ENCODE measurements around the gene CD38. TPM values are rescaled to one million over a fixed set of nuclear protein-coding genes. Genes with fewer than 3 reads are reported as not detected.
"Not testable (repeated sequence)": the region's sequence is repeated elsewhere in the genome, so short reads cannot be mapped to it uniquely, and the experiment has no call there.

Gene CD38
- 2.6 TPM for total RNA-seq

DNA sequence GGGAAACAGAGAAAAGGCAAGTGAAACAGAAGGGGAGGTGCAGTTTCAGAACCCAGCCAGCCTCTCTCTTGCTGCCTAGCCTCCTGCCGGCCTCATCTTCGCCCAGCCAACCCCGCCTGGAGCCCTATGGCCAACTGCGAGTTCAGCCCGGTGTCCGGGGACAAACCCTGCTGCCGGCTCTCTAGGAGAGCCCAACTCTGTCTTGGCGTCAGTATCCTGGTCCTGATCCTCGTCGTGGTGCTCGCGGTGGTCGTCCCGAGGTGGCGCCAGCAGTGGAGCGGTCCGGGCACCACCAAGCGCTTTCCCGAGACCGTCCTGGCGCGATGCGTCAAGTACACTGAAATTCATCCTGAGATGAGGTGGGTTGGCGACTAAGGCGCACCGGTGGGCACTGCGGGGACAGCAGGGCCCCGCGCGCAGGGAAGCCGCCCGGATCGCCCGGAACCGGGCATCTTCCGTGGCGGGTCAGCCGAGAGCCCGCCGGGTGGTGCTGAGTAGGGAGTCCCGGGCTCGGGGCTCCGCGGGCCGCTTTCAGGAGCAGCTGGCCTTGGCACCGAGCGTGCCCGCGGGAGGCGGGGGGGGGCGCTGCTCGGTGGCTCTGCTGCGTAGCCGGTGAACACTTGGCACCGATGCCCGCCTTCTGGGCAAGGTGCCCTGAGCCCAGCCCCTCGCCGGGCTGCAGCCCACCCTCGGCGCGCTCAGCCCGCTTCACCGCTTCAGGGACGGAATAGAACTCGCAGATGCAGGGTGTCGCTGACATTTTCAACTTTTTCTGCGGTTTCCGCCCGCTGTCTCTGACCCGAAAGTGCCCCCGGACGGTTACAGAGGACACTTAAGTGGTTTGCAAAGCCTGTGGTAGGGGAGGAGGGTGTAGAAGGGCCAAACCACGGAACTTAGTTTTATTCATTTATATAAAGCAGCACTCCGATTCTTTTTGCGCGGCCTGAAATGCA is at the start of gene CD38:
Gene CD38 (plus strand): TSS at position 40 of the 953 bp plus-strand sequence. CDS start 87 bp downstream, at position 127.
- peak; percentile 50 for DNase-seq (ENCODE audit: low spot score)

DNA sequence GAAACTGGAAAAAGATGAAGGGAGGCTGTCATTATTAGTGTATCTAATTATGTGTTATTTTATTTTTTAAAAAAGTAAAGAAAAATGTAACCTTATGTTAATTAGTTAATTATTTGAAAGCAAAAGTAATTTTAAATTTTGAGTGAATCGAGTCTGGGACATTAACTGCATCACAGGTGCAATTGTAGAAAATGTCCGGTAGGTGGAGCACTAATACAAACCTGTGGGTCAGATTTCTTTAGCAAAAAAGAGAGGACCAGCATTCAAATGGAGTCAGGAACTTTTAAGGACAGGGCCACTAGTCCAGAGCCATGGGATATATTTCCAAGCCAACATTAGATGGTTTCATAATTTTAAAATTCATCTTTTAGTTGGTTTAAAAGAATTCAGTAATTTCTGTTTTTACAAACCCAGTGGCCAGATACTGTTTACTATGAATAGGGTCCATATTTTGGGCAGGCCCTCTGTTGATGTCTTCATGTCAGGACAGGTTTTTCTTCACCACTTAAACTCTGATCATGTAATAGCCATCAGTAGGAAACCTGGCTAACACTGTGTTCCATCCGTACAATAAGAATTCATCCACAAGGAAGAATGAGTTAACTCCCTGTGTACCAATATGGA is 48.1 kb upstream of the CD38 start:
- DNase-seq (ENCODE audit: low spot score) = no peak

DNA sequence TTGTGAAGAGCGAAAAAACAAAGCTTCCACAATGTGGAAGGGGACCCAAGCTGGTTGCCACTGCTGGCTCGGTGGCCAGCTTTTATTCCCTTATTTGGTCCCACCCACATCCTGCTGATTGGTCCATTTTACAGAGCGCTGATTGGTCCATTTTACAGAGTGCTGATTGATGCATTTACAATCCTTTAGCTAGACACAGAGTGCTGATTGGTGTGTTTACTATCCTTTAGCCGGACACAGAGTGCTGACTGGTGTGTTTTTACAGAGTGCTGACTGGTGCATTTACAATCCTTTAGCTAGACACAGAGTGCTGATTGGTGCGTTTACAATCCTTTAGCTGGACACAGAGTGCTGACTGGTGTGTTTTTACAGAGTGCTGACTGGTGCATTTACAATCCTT is 45.1 kb upstream of the CD38 start:
- not testable (repeated sequence) for DNase-seq (ENCODE audit: low spot score)

DNA sequence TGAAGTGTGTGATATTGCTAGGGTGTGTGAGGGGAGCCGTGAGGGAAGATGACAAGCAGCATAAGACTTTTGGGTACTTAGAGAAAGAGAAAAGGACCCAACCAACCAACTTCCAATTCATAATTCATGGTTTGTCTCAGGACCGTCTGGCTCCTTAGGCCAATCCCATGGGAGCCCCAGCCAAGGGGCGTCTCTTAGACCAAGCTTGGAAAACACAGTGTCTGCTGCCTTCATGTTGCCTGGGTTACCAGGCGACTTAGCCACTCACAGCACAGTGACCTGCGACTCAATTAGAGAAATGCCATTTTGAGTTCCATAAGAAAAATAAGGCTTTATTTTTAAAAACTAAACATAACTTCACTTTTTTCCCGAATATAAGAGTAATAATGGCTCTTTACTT is 42.6 kb upstream of the CD38 start:
- no peak for DNase-seq (ENCODE audit: low spot score)

DNA sequence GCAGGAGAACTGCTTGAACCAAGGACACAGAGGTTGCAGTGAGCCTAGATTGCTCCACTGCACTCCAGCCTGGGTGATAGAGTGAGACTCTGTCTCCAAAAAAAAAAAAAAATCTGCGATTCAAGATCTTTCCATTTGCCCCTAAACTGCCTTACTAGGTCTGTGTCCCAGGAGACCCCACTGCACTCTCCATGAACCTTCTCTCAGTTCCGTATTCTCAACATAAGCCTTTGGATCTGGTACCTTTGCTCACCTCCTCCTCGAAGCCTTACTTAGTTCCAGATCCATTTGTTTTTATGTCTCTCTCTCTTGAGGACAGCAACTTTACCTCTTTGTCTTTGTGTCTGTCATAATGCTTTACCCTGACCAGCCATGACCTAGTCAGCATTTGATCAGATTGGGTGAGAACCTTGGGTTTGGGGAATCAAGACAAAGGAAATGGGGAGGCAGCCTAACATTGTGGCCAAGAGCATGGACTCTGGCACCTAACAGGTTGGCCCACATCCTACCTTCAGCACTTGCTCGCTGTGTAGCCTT is 41.5 kb upstream of the CD38 start:
- DNase-seq (ENCODE audit: low spot score) = no peak

DNA sequence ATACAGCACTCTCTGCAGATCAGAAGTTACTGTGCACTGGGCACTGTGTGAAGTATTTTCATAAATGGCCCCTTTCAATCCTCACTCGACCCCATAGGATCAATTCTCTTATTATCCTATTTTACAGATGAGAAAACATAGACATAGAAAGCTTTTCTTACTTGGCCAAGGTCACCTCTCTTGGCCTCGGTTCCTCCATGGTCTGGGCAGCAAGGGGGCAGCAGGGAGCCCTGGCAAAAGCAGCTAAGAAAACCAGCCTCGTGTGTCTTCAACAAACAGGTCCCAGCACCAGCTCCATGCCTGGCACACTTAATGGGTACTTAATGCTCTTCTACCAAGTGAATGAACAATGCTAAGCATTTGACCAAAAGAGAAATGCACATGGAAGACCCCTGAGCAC is 40.9 kb upstream of the CD38 start:
- DNase-seq (ENCODE audit: low spot score) = no peak

DNA sequence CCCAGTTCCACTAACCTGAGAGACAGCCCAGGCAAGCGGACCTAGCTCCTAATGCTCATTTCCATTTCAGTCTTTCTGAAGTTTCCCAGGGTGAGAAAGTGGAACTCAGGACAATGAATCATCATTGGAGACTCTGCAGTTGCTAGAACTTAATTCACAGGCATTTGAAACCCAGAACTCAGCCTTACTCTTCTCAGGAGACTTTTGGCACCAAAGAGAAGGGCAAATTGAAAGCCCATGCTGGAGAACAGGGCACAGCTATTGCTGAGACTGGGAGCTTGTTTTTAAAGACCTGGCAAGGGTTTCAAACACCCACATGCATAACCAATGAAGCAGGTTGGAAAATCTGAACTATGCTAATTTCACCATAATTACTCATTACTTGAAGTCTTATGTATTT is 39.3 kb upstream of the CD38 start:
- no peak for DNase-seq (ENCODE audit: low spot score)

DNA sequence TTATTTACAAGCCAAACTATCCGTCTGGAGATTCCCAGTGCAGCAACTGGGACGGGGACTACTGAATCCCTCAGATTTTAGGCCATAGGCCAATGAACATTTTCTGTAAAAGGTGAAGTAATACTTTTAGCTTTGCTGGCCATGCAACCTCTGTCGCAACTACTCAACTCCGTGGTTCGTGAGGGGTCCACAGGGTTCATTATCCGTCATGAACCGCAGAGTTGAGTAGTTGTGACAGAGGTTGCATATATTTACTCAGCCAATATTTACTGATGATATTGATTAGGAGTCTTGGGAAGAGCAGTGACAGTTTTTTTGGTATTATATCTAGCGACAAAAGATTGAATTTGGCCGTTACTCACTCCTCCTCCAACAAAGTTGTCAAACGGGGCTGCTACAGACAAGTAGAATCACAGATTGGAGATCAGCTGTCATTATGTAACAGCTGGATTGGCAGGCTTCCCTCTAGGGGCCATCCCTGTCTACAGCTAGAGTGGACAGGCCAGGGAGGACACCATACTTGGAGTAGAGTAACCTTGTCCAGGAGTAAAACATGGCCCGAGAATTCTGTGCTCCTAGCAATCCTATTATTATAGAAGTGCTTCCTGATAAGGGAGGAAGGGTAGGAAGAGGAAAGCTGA is 37.2 kb upstream of the CD38 start:
- no peak for DNase-seq (ENCODE audit: low spot score)

DNA sequence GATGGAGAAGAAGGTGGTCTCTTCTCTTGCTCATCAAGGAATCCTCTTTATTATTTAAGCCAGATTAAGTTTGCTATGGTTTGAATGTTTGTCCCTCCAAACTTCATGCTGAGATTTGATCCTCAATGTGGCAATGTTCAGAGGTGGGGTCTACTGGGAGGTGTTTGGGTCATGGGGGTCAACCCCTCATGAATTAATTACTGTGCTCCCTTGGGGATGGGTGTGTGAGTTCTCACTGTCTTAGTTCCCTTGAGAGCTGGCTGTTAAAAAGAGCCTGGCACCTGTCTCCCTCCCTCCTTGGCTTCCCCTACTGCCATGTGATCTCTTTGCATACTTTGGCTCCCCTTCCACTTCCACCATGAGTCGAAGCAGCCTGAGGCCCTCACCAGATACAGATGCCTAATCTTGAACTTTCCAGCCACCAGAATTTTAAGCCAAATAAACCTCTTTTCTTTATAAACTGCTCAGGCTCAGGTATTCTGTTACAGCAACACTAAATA is 36.0 kb upstream of the CD38 start:
- DNase-seq (ENCODE audit: low spot score) = no peak

DNA sequence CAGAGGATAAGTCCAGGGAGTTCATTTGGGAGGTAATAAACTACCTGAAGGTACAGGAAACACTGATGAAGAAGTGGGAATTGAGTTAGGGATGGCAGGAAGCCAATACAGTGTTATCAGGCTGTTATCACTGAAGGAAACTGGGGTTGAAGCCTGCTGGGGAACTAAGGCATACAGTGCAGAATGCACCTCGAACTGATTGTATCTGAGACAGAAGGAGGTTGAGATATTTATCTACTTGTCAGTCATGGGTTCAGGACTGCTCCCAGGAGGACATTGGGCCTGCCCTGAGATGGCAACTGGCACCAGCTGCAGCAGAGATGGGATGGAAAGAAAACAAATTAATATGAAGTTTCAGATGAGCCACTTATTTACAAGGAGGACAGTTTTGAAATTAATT is 35.5 kb upstream of the CD38 start:
- DNase-seq (ENCODE audit: low spot score) = no peak

DNA sequence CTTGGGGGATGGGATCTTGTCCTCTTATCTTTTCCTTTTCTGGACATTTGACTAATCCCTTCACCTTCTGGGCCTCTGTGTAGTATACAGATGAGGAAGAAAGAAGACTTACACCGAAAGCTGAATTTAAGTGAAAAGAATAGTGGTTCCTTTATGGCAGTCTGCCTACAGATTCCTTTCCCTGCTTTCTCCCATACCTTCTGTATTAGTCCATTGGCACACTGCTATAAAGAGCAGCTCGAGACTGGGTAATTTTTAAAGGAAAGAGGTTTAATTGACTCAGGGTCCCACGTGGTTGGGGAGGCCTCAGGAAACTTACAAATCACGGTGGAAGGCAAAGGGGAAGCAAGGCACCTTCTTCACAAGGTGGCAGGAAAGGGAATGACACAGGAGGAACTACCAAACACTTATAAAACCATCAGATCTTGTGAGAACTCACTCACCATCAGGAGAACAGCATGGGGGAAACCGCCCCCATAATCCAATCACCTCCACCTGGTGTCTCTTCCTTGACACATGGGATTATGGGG is 34.0 kb upstream of the CD38 start:
- DNase-seq (ENCODE audit: low spot score) = no peak

DNA sequence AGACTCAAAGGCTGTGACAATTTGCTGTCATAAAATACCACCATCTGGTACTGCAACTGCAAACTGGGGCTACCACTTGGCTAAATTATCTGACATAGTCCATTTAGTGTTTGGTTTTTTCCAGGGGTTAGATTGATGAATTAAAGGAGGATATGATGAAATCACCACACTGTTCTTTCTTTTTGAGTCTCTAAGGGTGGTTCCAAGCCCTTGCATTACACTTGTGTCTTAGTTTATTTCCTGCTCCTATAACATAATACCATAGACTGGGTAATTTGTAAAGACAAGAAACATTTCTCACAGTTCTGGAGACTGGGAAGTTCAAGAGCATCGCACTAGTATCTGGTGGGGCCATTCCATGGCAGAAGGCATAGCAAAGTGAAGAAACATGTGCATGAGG is 32.0 kb upstream of the CD38 start:
- DNase-seq (ENCODE audit: low spot score) = no peak

DNA sequence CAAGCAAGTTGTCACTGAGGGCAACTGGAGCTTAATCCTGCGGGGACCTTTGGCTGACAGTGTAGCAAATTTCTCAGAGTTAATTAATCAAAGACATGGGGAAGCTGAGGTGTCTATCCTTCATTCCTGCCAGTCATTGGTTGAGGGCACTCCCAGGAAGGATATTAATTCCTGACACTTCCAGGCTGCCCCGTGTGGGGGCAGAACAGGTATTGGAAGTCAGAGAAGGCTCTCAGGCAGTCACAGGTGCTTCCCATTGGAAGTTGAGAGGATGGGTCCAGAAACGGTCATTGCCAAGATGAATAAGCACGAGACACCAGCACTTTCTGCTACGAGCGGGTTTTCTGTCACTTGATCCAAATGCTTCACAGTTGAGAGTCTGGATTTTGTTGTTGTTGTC is 29.1 kb upstream of the CD38 start:
- DNase-seq (ENCODE audit: low spot score) = no peak

DNA sequence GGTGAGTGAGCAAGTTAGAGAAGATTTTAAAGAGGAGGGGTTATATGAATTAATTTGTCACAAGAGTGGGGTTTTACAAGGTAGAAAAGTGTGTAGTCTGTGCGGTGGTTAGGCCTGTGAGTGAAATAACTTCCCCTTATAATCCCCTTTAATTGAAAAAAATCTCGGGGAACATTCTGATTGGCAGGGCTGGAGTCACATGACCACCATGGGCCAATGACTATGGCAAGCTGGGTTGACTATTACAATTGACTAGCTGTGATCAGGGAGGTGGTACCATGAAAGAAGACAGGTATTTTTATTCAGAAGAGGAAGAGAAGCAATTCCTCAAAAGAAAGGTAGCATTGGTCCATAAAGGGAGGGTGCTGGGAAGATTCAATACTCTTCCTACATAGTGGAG is 27.0 kb upstream of the CD38 start:
- DNase-seq (ENCODE audit: low spot score) = no peak

DNA sequence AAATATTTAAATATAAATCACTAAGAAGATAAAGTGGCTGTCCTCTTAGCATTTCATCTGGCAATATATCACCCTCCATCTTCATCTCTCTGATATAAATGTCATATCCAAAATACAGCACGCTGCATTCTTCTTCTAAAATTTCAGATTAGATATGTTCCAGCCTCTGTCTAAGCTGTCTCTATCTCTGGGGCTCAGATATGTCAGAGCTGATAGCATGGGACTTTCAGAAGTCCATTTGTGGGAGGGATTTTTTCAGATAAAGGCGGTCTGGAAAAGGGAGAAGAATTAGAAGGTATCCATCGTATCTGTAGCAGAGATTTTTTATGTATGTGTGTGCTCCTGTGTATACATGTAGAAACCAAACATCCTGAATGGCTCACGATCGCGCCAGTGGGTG is 25.0 kb upstream of the CD38 start:
- no peak for DNase-seq (ENCODE audit: low spot score)

DNA sequence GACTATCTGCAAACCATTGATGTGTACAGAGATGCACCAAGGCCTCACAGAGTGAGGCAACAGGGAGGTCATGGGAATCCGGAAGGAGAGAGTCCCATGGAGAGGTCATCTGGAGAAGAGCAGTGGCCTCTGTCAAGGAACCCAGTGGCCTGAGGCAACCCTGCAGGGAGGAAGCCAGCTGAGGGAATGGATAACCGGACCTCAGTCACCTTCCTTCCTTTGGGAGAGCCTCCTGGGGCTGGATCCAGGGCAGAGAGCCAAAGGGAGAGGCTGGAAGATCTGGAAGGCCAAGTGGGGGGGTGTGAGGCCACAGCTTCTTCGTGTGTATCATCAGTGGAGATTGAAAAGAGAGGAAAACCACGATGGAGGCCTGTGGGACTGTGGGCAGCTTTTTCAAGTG is 24.3 kb upstream of the CD38 start:
- DNase-seq (ENCODE audit: low spot score) = no peak

DNA sequence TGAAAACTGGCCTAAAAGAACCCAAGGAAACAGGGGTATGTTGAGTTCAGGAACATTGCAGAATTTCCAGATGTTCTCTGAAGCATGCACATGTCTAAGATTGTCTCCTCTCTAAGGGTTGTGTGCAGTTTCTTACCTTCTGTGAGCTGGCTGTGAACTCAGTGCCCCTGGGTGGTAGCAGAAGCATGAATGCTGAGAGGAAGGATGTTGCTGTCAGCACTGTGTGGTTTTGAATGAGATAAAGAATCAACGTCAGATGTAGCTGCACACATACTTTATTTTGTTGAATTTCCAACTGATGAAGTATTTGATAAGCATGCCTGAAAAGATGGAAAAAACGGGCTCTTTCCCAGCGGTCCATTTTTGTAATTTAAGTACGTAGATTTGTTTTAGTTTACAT is 23.8 kb upstream of the CD38 start:
- DNase-seq (ENCODE audit: low spot score) = no peak

DNA sequence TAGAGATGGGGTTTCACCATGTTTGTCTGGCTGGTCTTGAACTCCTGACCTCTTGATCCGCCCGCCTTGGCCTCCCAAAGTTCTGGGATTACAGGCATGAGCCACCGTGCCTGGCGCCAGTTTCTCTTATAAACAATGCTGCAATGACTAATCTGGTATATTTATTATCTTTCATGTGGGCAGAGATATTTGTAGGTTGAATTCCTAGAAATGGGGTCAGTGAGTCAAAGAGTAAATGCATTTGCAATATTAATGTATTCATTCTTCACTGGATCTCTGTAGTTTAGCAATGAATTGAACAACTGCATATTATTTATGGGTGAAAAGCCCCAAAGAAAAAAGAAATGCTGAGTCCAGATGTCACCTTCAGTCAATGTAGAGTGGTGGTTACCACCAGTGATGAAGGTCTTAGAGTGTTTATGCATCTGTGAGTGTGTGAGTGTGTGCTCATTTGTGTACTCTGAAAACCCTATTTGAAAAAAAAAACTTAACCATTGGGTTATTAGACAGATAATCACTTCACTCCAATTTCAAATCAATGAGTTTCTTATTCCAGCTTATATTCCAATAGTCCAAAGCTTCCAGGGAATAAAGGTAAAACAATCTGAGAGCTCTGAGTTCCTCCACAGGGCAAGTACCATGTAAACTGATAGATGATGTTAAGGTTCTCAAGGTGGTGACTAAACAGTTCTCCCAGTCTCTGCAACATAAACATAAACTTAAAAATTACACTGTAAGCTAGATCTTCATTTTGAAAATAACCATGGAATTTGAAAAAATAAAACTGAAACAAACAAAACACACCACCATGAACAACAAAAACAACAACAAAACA is 22.6 kb upstream of the CD38 start:
- DNase-seq (ENCODE audit: low spot score) = no peak

DNA sequence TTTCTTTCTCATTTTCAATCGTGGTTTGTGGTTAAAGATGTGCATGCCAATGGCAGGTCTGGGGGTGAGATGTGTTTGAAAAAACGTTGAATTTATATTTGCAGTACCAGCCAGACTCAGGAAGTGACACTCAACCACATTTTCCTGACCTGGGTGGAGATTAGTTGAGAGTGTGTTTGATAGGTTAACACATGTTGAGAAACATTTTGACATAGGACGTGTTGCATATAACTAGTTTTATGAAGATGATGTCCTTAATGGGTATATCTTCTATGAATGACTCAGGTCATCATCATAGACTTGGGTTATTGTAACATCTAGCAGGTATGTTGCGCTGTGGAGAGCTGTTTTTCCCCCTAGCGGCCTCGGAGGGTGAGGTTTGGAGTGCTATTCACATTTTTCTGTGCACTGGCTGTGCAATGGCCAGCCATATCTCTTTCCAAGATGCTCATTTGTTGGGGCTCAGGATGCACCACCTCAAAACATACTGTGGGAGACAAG is 21.7 kb upstream of the CD38 start:
- DNase-seq (ENCODE audit: low spot score) = no peak

DNA sequence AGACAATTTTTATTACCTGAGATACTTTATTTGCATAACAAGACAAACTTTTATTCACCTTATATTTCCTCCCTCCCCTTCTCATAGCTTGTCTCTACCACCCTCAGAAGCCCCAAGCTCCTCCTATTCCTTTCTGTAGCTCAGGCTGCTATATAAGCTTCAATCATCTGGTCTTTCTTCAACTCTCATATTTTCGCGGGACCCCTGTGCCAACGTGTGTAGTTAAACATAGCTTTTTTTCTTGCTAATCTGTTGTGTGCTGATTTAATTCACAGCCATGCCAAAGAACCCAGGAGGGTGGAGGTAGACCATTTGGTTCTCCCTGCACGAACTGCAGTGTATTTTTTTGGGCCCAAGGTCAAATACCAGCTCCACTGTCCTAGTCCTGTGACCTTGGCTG is 21.1 kb upstream of the CD38 start:
- no peak for DNase-seq (ENCODE audit: low spot score)

DNA sequence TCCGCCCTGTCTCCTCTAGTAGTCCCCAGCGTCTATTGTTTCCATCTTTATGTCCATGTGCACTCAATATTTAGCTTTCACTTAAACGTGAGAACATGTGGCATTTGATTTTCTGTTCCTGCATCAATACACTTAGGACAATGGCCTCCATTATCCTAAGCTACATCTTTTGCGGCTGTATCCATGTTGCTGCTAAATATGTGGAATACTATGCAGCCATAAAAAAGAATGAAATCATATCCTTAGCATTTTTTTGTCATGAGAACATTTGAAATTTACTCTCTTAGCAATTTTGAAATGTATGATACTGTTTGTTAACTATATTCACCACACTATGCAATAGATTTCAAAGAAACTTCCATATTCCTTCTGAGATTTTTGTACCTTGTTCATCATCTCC is 19.8 kb upstream of the CD38 start:
- DNase-seq (ENCODE audit: low spot score) = no peak
